ENCODE results near the gene MC3R.

DNA sequence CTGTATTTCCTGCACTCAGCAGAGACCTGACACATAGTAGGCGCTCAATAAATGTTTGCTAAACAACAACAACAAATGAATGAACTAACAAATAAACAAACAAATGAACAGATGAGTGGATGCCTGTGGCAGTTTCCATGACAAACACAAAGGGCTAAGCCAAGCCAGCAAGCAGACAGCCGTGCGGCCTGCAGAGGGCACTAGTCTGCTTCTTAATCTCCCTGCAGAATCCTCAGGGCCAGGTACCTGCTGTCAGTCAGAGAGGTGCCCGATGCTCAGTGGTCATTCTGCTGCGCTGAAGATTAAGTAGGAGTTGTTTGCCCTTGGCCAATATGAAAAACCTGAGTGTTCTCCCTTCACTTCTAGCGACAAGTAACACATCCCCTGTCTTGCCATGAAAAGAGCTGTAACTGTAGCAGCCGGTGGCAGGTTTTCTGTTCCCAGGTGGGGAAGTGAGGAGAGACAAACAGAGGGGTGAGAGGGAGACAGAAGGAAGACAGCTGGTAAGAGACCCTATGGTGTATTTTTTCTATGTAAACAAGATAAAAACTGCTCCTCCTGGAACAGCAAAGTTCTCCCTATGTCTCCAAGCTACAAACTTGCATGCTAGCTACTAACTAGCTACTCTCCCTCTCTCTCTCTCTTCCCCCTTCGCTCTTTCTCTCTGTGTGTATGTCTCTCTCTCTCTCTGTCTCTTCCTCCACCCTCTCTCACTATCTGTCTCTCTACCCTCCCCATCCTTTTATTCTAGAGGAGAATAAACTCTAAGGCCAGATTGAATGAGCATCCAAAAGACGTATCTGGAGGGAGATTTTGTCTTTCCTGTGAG lies at the start of gene MC3R:
- TF ChIP-seq YY1 (IDR thresholded peaks at IDR 0.05; ENCODE audit: insufficient read depth, insufficient read length) (no peak), ZNF274 (IDR thresholded peaks at IDR 0.05; ENCODE audit: low read depth, low read length) (no peak)

Data from NT2/D1 (cell line).